Upper lobe of left lung (tissue), 4 donors: Measurements from ENCODE around the gene CABYR.

Source experiments
- CTCF ChIP-seq, 6 experiments: fragments of 450-650 bp in 4 of 6; fragments of 200-600 bp in 2 of 6; sonication (generic) in 2 of 6; IDR thresholded peaks; one replicate each; pipeline ENCODE4 v1.5.1; 2016 to 2019; ENCODE audit warnings: antibody characterized with exemption in 6 of 6
- POLR2A ChIP-seq, 4 donors: fragments of 450-650 bp; IDR thresholded peaks; one replicate each; pipeline ENCODE4 v1.5.1; 2016 to 2017; ENCODE audit warnings: antibody characterized with exemption in 4 of 4, mild to moderate bottlenecking in 2 of 4
- POLR2AphosphoS5 ChIP-seq, 2 donors: sonication (generic); formaldehyde crosslinking; IDR thresholded peaks; one replicate each; pipeline ENCODE4 v1.5.1; 2017; ENCODE audit warnings: antibody characterized with exemption in 2 of 2

- no peak for TF ChIP-seq POLR2A (IDR thresholded peaks at IDR 0.05)
- no peak for TF ChIP-seq POLR2AphosphoS5 (IDR thresholded peaks at IDR 0.05)
- TF ChIP-seq CTCF (IDR thresholded peaks at IDR 0.05) = peak; percentile 71 to 90 (median 86)
Observed at GRCh38 chr18:24118750-24119577, 19.9 kb upstream of the CABYR start.
